GM18951 (cell line): Measurements from ENCODE around the gene BMPR1B.

Source experiments
- POLR2A ChIP-seq: IDR thresholded peaks from 4 replicates; pipeline ENCODE4 v1.6.1; 2011; ENCODE audit warnings: mild to moderate bottlenecking; ENCODE audit not compliant: insufficient read length, insufficient read depth; ENCODE audit errors: extremely low read depth
- in situ Hi-C: fragments of 300-500 bp; cut with MboI; formaldehyde crosslinking; loops from one replicate; pipeline ENCODE4 v1.12.0; 2022; ENCODE audit warnings: low sequenced_read_pairs, mixed read lengths, inconsistent platforms; ENCODE audit not compliant: unreplicated experiment

BMPR1B gene

GRCh38 chr4:94757192-94758140 lies at the start of gene BMPR1B:
Gene BMPR1B, plus strand, starts transcription at chr4:94757955. Its CDS starts 346,470 bp downstream, at chr4:95104425.
- in situ Hi-C loops, result no loop called here
- no peak for TF ChIP-seq POLR2A

GRCh38 chr4:94711635-94712034 lies 46.1 kb upstream of the BMPR1B start:
- no peak for TF ChIP-seq POLR2A
- in situ Hi-C loops, result no loop called here

GRCh38 chr4:94714365-94715160 lies 43.2 kb upstream of the BMPR1B start:
- TF ChIP-seq POLR2A, result no peak
- in situ Hi-C loops, result no loop called here

GRCh38 chr4:94715726-94716125 lies 42.0 kb upstream of the BMPR1B start:
- in situ Hi-C loops, result no loop called here
- no peak for TF ChIP-seq POLR2A

- in situ Hi-C loops, result no loop called here
- no peak for TF ChIP-seq POLR2A
These were observed 36.4 kb upstream of the BMPR1B start for GRCh38 chr4:94721310-94721709.

GRCh38 chr4:94722270-94722669 lies 35.5 kb upstream of the BMPR1B start:
- in situ Hi-C loops, result no loop called here
- TF ChIP-seq POLR2A, result no peak

- in situ Hi-C loops, result no loop called here
- no peak for TF ChIP-seq POLR2A
These were observed 35.0 kb upstream of the BMPR1B start for GRCh38 chr4:94722748-94723147.

- TF ChIP-seq POLR2A, result no peak
- in situ Hi-C loops, result no loop called here
These were observed 33.6 kb upstream of the BMPR1B start for GRCh38 chr4:94724016-94724790.

- TF ChIP-seq POLR2A, result no peak
- in situ Hi-C loops, result no loop called here
These were observed 31.1 kb upstream of the BMPR1B start for GRCh38 chr4:94726524-94727123.

- no peak for TF ChIP-seq POLR2A
- in situ Hi-C loops, result no loop called here
These were observed 29.5 kb upstream of the BMPR1B start for GRCh38 chr4:94728056-94728766.

- no peak for TF ChIP-seq POLR2A
- in situ Hi-C loops, result no loop called here
These were observed 25.4 kb upstream of the BMPR1B start for GRCh38 chr4:94732358-94732698.

- in situ Hi-C loops, result no loop called here
- TF ChIP-seq POLR2A, result no peak
These were observed 18.0 kb upstream of the BMPR1B start for GRCh38 chr4:94739741-94740140.

GRCh38 chr4:94741304-94741703 lies 16.5 kb upstream of the BMPR1B start:
- in situ Hi-C loops, result no loop called here
- no peak for TF ChIP-seq POLR2A
